ENCODE measurements around the gene MED20.
"Not testable (repeated sequence)": the region's sequence is repeated elsewhere in the genome, so short reads cannot be mapped to it uniquely, and the experiment has no call there.

MED20 gene

GRCh38 chr6:41963371-41963770, 42.4 kb upstream of the MED20 start:
- H3K4me3 ChIP-seq = no peak overlapping the region
- H3K9ac ChIP-seq (ENCODE audit: insufficient read length) = no peak overlapping the region
- no peaks in the 10 kb centered on the region for H3K9me3 ChIP-seq (ENCODE audit: low read depth, low read length)
- no peak for DNase-seq (ENCODE audit: low read depth, low spot score)
- no peaks in the 10 kb centered on the region for H3K36me3 ChIP-seq (ENCODE audit: insufficient read depth, low read length)
- TF ChIP-seq EZH2 (IDR thresholded peaks at IDR 0.05) (no peak), FOXP2 (optimal IDR thresholded peaks at IDR 0.05; ENCODE audit: control extremely low read depth, extremely low read length, insufficient read depth) (no peak), POLR2AphosphoS5 (IDR thresholded peaks at IDR 0.05; ENCODE audit: borderline replicate concordance, low read depth, low read length) (no peak)
- H3K27ac ChIP-seq = no peak overlapping the region

DNA sequence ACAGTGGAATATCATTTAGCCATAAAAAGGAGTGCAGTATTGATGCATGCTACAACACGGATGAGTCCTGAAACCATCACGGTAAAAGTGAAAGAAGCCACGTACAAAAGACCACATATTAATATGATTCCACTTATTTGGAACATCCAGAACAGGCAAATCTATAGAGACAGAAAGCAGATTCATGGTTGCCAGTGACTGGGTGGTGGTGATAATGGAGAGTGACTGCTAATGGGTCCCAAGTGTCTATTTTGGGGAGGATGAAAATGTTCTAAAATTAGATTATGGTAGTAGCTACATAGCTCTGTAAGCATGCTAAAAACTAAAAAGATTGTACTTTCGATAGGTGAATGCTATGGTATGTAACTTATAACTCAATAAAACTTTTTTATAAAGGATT, 39.1 kb upstream of the MED20 start:
- Histone ChIP-seq H3K4me3 (no peak overlapping the region), H3K9ac (ENCODE audit: insufficient read length) (no peak overlapping the region), H3K36me3 (ENCODE audit: insufficient read depth, low read length) (no peaks in the 10 kb centered on the region), H3K27ac (no peak overlapping the region), H3K9me3 (ENCODE audit: low read depth, low read length) (no peaks in the 10 kb centered on the region)
- TF ChIP-seq FOXP2 (optimal IDR thresholded peaks at IDR 0.05; ENCODE audit: control extremely low read depth, extremely low read length, insufficient read depth) (no peak), EZH2 (IDR thresholded peaks at IDR 0.05) (no peak), POLR2AphosphoS5 (IDR thresholded peaks at IDR 0.05; ENCODE audit: borderline replicate concordance, low read depth, low read length) (no peak)
- no peak for DNase-seq (ENCODE audit: low read depth, low spot score)

DNA sequence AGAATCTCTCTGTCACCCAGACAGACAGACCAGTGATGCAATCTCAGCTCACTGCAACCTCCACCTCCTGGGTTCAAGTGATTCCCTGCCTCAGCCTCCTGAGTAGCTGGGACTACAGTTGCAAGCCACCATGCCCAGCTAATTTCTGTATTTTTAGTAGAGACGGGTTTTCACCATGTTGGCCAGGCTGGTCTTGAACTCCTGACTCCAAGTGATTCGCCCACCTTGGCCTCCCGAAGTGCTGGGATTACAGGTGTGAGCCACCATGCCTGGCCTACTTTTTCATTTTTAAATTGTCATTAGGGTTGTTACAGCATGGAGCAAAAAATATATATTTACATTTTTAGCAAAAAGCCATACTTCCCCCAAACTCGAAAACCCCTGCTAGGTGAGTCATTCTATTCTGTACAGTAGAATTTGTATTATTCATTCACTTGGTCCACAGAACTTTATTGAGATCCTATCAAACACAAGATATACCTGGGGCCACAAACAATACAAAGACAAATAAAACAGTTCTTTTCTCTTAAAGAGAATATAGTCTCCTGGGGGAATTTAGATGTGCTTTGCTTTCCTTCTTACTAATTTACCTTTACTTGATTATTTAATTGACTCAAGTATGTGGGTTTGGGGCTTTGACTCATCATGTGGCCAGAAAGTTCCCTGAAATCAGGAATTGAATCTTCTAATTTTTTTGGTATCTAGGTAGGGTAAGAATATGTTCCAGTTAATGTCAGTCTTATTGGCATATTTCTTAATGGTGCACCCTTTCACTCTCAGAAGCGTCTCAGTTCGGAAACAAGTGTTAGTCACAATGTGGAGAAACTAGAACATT, 37.3 kb upstream of the MED20 start:
- no peak overlapping the region for H3K27ac ChIP-seq
- no peak overlapping the region for H3K9ac ChIP-seq (ENCODE audit: insufficient read length)
- H3K36me3 ChIP-seq (ENCODE audit: insufficient read depth, low read length) = no peaks in the 10 kb centered on the region
- H3K9me3 ChIP-seq (ENCODE audit: low read depth, low read length) = no peaks in the 10 kb centered on the region
- H3K4me3 ChIP-seq = no peak overlapping the region
- DNase-seq (ENCODE audit: low read depth, low spot score) = no peak
- TF ChIP-seq POLR2AphosphoS5 (IDR thresholded peaks at IDR 0.05; ENCODE audit: borderline replicate concordance, low read depth, low read length) (no peak), EZH2 (IDR thresholded peaks at IDR 0.05) (no peak), FOXP2 (optimal IDR thresholded peaks at IDR 0.05; ENCODE audit: control extremely low read depth, extremely low read length, insufficient read depth) (no peak)

DNA sequence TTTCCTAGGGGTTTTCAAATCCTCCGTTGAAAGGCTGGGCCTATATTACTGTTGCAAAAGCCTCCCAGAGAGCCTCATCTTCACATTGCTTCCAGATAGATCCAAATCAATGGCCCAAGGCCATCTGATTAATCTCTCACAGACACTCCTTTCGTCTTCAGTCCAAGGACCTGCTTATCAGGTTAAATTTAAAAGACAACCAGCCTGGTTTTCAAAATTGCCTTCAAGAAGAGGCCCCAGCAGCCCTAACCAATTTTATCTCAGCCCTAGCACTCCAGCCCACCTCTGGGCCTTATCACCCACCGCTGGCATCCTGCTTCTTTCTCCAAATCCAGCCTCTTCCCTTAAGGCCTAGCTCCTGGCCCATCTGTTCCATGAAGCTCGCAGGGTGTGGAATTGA, 36.2 kb upstream of the MED20 start:
- H3K27ac ChIP-seq = no peak overlapping the region
- H3K9ac ChIP-seq (ENCODE audit: insufficient read length) = no peak overlapping the region
- H3K36me3 ChIP-seq (ENCODE audit: insufficient read depth, low read length) = no peaks in the 10 kb centered on the region
- no peak overlapping the region for H3K4me3 ChIP-seq
- H3K9me3 ChIP-seq (ENCODE audit: low read depth, low read length) = no peaks in the 10 kb centered on the region
- DNase-seq (ENCODE audit: low read depth, low spot score) = no peak
- TF ChIP-seq POLR2AphosphoS5 (IDR thresholded peaks at IDR 0.05; ENCODE audit: borderline replicate concordance, low read depth, low read length) (no peak), EZH2 (IDR thresholded peaks at IDR 0.05) (no peak), FOXP2 (optimal IDR thresholded peaks at IDR 0.05; ENCODE audit: control extremely low read depth, extremely low read length, insufficient read depth) (no peak)

DNA sequence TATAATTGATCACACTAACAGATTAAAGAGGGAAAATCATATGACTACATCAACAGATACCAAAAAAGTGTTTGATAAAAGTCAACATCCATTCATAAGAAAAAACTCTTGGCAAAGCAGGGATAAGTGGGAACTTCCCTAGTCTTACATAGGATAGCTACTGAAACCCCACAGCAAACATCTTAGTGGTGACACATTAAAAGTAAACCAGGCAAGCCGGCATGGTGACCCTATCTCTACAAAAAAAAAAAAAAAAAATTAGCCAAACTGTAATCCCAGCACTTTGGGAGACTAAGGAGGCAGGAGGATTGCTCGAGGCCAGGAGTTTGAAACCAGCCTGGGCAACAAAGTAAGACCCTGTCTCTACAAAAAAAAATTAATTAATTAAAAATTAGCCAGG, 34.5 kb upstream of the MED20 start:
- no peak overlapping the region for H3K9ac ChIP-seq (ENCODE audit: insufficient read length)
- no peaks in the 10 kb centered on the region for H3K9me3 ChIP-seq (ENCODE audit: low read depth, low read length)
- TF ChIP-seq FOXP2 (optimal IDR thresholded peaks at IDR 0.05; ENCODE audit: control extremely low read depth, extremely low read length, insufficient read depth) (no peak), EZH2 (IDR thresholded peaks at IDR 0.05) (no peak), POLR2AphosphoS5 (IDR thresholded peaks at IDR 0.05; ENCODE audit: borderline replicate concordance, low read depth, low read length) (no peak)
- no peak overlapping the region for H3K27ac ChIP-seq
- H3K4me3 ChIP-seq = no peak overlapping the region
- no peak for DNase-seq (ENCODE audit: low read depth, low spot score)
- H3K36me3 ChIP-seq (ENCODE audit: insufficient read depth, low read length) = no peaks in the 10 kb centered on the region

GRCh38 chr6:41954668-41955067, 33.7 kb upstream of the MED20 start:
- Histone ChIP-seq H3K9me3 (ENCODE audit: low read depth, low read length) (no peaks in the 10 kb centered on the region), H3K27ac (no peak overlapping the region), H3K36me3 (ENCODE audit: insufficient read depth, low read length) (no peaks in the 10 kb centered on the region), H3K4me3 (no peak overlapping the region), H3K9ac (ENCODE audit: insufficient read length) (no peak overlapping the region)
- DNase-seq (ENCODE audit: low read depth, low spot score) = no peak
- TF ChIP-seq FOXP2 (optimal IDR thresholded peaks at IDR 0.05; ENCODE audit: control extremely low read depth, extremely low read length, insufficient read depth) (no peak), POLR2AphosphoS5 (IDR thresholded peaks at IDR 0.05; ENCODE audit: borderline replicate concordance, low read depth, low read length) (no peak)

GRCh38 chr6:41947581-41948220, 26.8 kb upstream of the MED20 start:
- TF ChIP-seq FOXP2 (optimal IDR thresholded peaks at IDR 0.05; ENCODE audit: control extremely low read depth, extremely low read length, insufficient read depth) = no peak
- no peak for TF ChIP-seq POLR2AphosphoS5 (IDR thresholded peaks at IDR 0.05; ENCODE audit: borderline replicate concordance, low read depth, low read length)
- TF ChIP-seq EZH2 (IDR thresholded peaks at IDR 0.05) = no peak
- Histone ChIP-seq H3K36me3 (ENCODE audit: insufficient read depth, low read length) (no peaks in the 10 kb centered on the region), H3K9ac (ENCODE audit: insufficient read length) (no peak overlapping the region), H3K4me3 (no peak overlapping the region), H3K27ac (no peak overlapping the region), H3K9me3 (ENCODE audit: low read depth, low read length) (no peaks in the 10 kb centered on the region)
- no peak for DNase-seq (ENCODE audit: low read depth, low spot score)

- H3K9ac ChIP-seq (ENCODE audit: insufficient read length) = no peak overlapping the region
- no peak overlapping the region for H3K4me3 ChIP-seq
- DNase-seq (ENCODE audit: low read depth, low spot score) = no peak
- no peak overlapping the region for H3K27ac ChIP-seq
- TF ChIP-seq FOXP2 (optimal IDR thresholded peaks at IDR 0.05; ENCODE audit: control extremely low read depth, extremely low read length, insufficient read depth) (no peak), EZH2 (IDR thresholded peaks at IDR 0.05) (no peak), POLR2AphosphoS5 (IDR thresholded peaks at IDR 0.05; ENCODE audit: borderline replicate concordance, low read depth, low read length) (no peak)
- H3K9me3 ChIP-seq (ENCODE audit: low read depth, low read length) = no peaks in the 10 kb centered on the region
- no peaks in the 10 kb centered on the region for H3K36me3 ChIP-seq (ENCODE audit: insufficient read depth, low read length)
Measured at GRCh38 chr6:41943456-41943855, 22.5 kb upstream of the MED20 start.

GRCh38 chr6:41942882-41943281, 21.9 kb upstream of the MED20 start:
- H3K27ac ChIP-seq; H3K9ac ChIP-seq (ENCODE audit: insufficient read length); H3K4me3 ChIP-seq; DNase-seq (ENCODE audit: low read depth, low spot score); H3K9me3 ChIP-seq (ENCODE audit: low read depth, low read length); H3K36me3 ChIP-seq (ENCODE audit: insufficient read depth, low read length): not testable (repeated sequence)

Data from SK-N-MC (cell line).